ENCODE data around the gene NR2F1-AS1.

The NR2F1-AS1 gene

GRCh38 chr5:93599399-93600120 lies 18.5 kb upstream of the NR2F1-AS1 start:
- peaks cover 100% of the 10 kb centered on the region in 11 experiments for H3K27me3 ChIP-seq
- no peak overlapping the region for H3K27ac ChIP-seq
- H4K20me1 ChIP-seq: peaks cover 0 to 93% (median 86%) of the 10 kb centered on the region in 11 experiments; a peak in 17 of 22 replicates
- no peak overlapping the region for H3K4me3 ChIP-seq
- no peaks in the 10 kb centered on the region for H3K36me3 ChIP-seq
- no peak overlapping the region for H3K4me2 ChIP-seq
- H3K4me1 ChIP-seq: no peaks in the 10 kb centered on the region
- H3K9ac ChIP-seq: no peak overlapping the region
- TF ChIP-seq Cebpa-rat (IDR thresholded peaks at IDR 0.05): no peak
- H3K9me3 ChIP-seq (replicated peaks in 1 of 11): peaks cover 27 to 53% (median 35%) of the 10 kb centered on the region in 11 experiments

GRCh38 chr5:93599001-93599379 lies 18.0 kb upstream of the NR2F1-AS1 start:
- no peak overlapping the region for H3K4me2 ChIP-seq
- H4K20me1 ChIP-seq: peaks cover 0 to 93% (median 82%) of the 10 kb centered on the region in 11 experiments; a peak in 17 of 22 replicates
- peaks cover 29 to 53% (median 35%) of the 10 kb centered on the region in 11 experiments for H3K9me3 ChIP-seq (replicated peaks in 1 of 11)
- H3K4me1 ChIP-seq: no peaks in the 10 kb centered on the region
- TF ChIP-seq Cebpa-rat (IDR thresholded peaks at IDR 0.05): no peak
- H3K4me3 ChIP-seq: no peak overlapping the region
- H3K27ac ChIP-seq: no peak overlapping the region
- no peaks in the 10 kb centered on the region for H3K36me3 ChIP-seq
- H3K9ac ChIP-seq: no peak overlapping the region
- H3K27me3 ChIP-seq: peaks cover 100% of the 10 kb centered on the region in 11 experiments

GRCh38 chr5:93598091-93599000 lies 17.3 kb upstream of the NR2F1-AS1 start:
- Histone ChIP-seq H4K20me1 (peaks cover 0 to 94% (median 79%) of the 10 kb centered on the region in 11 experiments; a peak in 17 of 22 replicates), H3K9me3 (replicated peaks in 1 of 11) (peaks cover 29 to 49% (median 33%) of the 10 kb centered on the region in 11 experiments), H3K27me3 (peaks cover 100% of the 10 kb centered on the region in 11 experiments), H3K4me3 (no peak overlapping the region), H3K4me1 (no peaks in the 10 kb centered on the region), H3K9ac (no peak overlapping the region), H3K4me2 (no peak overlapping the region), H3K36me3 (no peaks in the 10 kb centered on the region), H3K27ac (no peak overlapping the region)
- TF ChIP-seq Cebpa-rat (IDR thresholded peaks at IDR 0.05): no peak

- TF ChIP-seq Cebpa-rat (IDR thresholded peaks at IDR 0.05): no peak
- H3K27ac ChIP-seq: no peak overlapping the region
- H3K4me1 ChIP-seq: no peaks in the 10 kb centered on the region
- H3K9me3 ChIP-seq (replicated peaks in 1 of 11): peaks cover 29 to 43% (median 32%) of the 10 kb centered on the region in 11 experiments
- no peak overlapping the region for H3K9ac ChIP-seq
- H4K20me1 ChIP-seq: peaks cover 0 to 88% (median 75%) of the 10 kb centered on the region in 11 experiments; a peak in 17 of 22 replicates
- peaks cover 100% of the 10 kb centered on the region in 11 experiments for H3K27me3 ChIP-seq
- no peak overlapping the region for H3K4me3 ChIP-seq
- no peak overlapping the region for H3K4me2 ChIP-seq
- no peaks in the 10 kb centered on the region for H3K36me3 ChIP-seq
Measured at GRCh38 chr5:93596676-93597490, 15.9 kb upstream of the NR2F1-AS1 start.

GRCh38 chr5:93596310-93596675 lies 15.3 kb upstream of the NR2F1-AS1 start:
- H3K4me3 ChIP-seq: no peak overlapping the region
- H3K36me3 ChIP-seq: no peaks in the 10 kb centered on the region
- no peak for TF ChIP-seq Cebpa-rat (IDR thresholded peaks at IDR 0.05)
- H3K27ac ChIP-seq: no peak overlapping the region
- H3K27me3 ChIP-seq: peaks cover 100% of the 10 kb centered on the region in 11 experiments
- peaks cover 0 to 82% (median 70%) of the 10 kb centered on the region in 11 experiments; a peak in 17 of 22 replicates for H4K20me1 ChIP-seq
- no peak overlapping the region for H3K9ac ChIP-seq
- peaks cover 29 to 41% (median 32%) of the 10 kb centered on the region in 11 experiments for H3K9me3 ChIP-seq (replicated peaks in 1 of 11)
- H3K4me2 ChIP-seq: no peak overlapping the region
- H3K4me1 ChIP-seq: no peaks in the 10 kb centered on the region

GRCh38 chr5:93595420-93596147 lies 14.6 kb upstream of the NR2F1-AS1 start:
- H3K9me3 ChIP-seq (replicated peaks in 1 of 11): peaks cover 29 to 41% (median 32%) of the 10 kb centered on the region in 11 experiments
- no peak overlapping the region for H3K27ac ChIP-seq
- H4K20me1 ChIP-seq: peaks cover 0 to 79% (median 63%) of the 10 kb centered on the region in 11 experiments; a peak in 17 of 22 replicates
- no peak overlapping the region; a peak in 1 of 20 replicates for H3K4me3 ChIP-seq
- H3K4me1 ChIP-seq: no peaks in the 10 kb centered on the region
- TF ChIP-seq Cebpa-rat (IDR thresholded peaks at IDR 0.05): no peak
- no peak overlapping the region for H3K4me2 ChIP-seq
- peaks cover 100% of the 10 kb centered on the region in 11 experiments for H3K27me3 ChIP-seq
- H3K9ac ChIP-seq: no peak overlapping the region
- H3K36me3 ChIP-seq: no peaks in the 10 kb centered on the region

- Histone ChIP-seq H3K27ac (no peak overlapping the region), H3K27me3 (peaks cover 100% of the 10 kb centered on the region in 11 experiments), H3K4me1 (no peaks in the 10 kb centered on the region), H4K20me1 (peaks cover 0 to 78% (median 57%) of the 10 kb centered on the region in 11 experiments; a peak in 16 of 22 replicates), H3K9me3 (replicated peaks in 1 of 11) (peaks cover 29 to 41% (median 32%) of the 10 kb centered on the region in 11 experiments), H3K9ac (no peak overlapping the region), H3K4me2 (no peak overlapping the region), H3K36me3 (no peaks in the 10 kb centered on the region), H3K4me3 (peak overlapping the region in 1 of 10 experiments; percentile 18; a peak in 1 of 20 replicates)
- no peak for TF ChIP-seq Cebpa-rat (IDR thresholded peaks at IDR 0.05)
Measured at GRCh38 chr5:93594591-93595419, 13.8 kb upstream of the NR2F1-AS1 start.
